Measurements from ENCODE around the gene USP25.

The USP25 gene

GRCh38 chr21:15820852-15821379 lies 91.1 kb downstream of the USP25 start:
- DNase-seq = no peak

- DNase-seq = no peak
Measured at GRCh38 chr21:15823486-15824150, 93.8 kb downstream of the USP25 start.

DNA sequence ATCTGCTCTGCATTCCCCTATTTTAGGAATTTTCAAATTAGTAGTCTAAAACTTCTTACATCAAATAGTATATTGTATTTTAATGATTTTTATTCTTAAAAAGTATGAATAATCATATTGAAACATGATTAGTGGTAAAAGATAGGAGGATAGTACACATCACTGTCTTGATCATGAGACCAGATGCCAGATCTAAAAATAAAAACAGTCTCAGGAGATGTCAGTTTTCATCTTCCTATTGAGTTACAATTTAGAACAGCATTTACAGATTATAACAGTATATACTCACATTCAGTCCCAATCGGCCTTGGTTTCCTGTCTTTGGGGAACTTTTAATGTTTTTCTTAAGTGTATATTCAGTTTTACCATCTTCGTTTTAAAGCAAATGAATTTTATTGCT lies 95.9 kb downstream of the USP25 start:
- DNase-seq = no peak

GRCh38 chr21:15826147-15826780 lies 96.5 kb downstream of the USP25 start:
- DNase-seq = peak in 1 of 2 donors; percentile 9

DNA sequence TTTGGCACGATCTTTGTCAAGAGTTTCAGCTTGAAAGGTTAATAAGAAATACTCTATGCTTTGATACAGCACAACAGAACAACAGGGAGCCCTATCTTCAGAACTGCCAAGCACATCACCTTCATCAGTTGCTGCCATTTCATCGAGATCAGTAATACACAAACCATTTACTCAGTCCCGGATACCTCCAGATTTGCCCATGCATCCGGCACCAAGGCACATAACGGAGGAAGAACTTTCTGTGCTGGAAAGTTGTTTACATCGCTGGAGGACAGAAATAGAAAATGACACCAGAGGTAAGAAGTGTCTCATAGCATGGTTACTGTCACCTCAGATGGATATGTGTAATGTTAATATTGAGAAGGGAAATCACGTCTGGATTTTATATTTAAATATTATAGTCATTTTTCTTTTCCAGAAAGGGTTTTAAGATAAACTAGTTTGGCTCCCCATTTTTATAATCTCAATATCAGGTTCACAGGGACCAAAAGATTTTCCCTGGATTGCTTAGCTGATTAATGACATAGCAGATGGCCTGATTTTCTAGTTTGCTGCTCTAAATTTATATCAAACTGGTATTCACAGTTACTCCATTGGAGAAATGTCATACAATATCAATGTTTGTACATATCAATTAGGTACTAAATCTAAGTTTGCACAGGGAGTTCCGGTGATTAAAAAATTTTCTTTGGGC lies 97.3 kb downstream of the USP25 start:
- no peak for DNase-seq

DNA sequence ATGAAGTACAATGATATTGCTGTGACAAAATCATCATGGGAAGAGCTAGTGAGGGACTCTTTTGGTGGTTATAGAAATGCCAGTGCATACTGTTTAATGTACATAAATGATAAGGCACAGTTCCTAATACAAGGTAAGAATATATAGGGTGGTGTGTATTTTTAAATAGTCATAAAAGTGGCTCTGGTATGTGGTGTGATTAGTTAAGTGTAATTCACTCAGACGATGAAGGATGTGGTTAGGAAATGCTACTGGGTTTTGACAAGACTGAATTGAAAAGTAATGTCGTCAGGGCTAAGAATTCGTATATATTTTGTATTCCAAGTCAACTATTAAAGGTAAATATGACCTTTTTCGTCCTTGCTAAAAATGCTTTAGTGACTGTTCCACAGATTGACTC lies 101.7 kb downstream of the USP25 start:
- DNase-seq = no peak

DNA sequence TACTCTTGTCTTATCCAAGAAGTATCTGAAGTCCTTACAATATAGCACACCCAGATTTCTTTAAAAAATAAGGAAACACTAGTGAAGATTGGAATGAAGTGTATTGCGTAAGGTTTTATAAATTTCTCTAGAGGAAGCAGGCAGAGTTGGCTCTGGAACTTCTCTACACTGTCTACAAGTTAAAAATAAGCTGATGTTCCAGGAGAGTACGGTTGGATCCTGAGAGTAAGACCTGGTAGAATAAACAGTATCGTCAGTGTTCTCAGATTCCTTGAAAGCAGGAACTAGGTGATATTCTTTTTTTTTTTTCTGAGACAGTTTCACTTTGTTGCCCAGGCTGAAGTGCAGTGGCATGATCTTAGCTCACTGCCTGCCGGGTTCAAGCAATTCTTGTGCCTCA lies 107.9 kb downstream of the USP25 start:
- DNase-seq = no peak

GRCh38 chr21:15839026-15839425 lies 109.2 kb downstream of the USP25 start:
- DNase-seq = no peak

DNA sequence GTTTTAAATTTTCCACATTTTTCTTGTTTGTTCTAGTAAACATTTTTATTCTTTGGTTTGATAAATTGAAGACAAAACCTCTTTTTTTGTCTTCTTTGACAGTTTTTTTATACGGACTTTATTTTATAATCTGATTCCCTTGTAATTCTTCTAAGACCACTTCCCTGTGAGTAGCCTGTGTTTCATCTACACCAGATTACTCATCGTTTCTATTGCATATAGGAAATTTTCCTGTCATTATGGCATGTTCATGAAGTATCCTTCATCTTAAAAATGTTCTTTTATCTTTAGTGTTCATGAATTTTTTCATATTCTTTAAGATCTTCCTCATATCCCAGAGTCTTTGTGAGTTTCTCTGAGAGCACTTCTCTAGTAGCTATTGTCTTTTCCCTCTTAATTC lies 109.8 kb downstream of the USP25 start:
- DNase-seq = no peak

- DNase-seq = no peak
Measured at GRCh38 chr21:15840406-15840805, 110.6 kb downstream of the USP25 start.

- DNase-seq = no peak
Measured at GRCh38 chr21:15841856-15842564, 112.2 kb downstream of the USP25 start.

DNA sequence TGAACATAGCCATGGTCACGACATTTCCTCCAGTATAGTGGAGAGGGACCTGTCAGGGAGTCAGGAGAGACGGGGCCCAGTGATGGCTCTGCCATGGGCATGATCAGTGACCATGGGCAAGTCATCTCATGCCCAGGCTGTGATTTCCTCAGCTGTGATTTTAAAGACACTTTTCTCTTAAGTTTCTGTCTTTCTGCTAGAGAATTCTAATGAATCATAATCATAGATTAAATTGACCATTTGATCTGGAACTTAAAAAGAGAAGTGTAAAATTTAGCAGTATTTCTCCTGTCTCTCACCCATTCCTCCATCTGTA lies 112.7 kb downstream of the USP25 start:
- no peak for DNase-seq

DNA sequence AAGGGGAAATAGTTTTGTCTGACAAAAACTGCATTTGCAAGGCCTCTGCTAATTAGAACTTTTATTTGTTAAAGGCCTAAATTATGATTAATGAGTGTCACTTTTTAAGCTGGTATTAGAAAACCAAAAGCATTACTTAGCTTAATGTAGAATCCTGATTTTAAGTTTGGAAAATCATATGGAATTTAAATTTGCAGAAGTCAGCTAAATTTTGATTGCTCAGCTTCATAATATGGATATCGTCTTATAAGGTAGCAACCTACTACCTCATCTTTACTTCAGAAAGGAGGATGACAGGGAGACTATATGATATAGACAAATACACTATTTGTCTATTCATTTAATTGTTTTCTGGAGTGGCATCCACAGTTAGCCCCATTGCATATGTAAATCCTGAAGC lies 114.0 kb downstream of the USP25 start:
- no peak for DNase-seq

DNA sequence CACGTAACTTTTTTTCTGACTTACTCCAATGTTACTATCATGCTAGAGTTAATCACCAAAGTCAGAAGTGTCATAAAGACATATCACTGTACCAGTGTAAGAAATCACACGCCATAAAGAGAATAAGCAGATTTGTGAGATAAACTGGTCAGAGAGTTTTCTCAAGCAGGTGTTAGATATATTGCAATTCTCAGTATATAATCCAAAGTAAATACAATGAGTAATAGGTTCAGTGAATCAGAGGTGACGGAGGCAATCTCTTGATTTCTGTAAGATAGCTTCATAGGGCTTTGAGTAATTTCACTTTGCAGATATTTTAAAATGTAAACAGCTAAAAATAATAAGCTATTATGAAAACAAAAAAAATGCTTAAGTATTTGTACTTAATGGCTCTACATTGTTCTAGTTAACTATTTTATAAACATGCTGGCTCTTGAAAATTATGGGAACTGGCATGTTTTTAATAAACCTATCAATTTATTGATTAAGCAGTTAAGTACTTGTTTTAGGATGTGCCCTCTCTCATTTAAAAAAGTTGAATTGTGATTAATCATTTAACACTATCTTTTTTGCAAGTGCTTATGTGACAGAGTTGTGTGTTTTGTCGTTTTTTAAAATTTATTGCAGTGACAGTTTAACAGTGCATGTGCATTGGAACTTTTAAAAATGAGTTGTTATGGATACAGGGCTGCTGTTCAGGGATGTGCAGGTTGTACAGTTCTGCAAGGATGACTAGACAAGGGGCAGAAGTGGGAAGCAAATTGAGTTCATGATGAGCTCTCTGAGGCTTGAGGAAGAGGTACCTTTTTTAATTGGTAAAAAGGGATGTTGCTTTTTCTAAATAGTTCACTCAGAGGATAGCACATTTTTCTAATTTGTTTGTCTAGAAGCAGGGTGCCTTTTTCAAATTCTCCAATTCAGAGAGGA lies 119.1 kb downstream of the USP25 start:
- no peak for DNase-seq

DNA sequence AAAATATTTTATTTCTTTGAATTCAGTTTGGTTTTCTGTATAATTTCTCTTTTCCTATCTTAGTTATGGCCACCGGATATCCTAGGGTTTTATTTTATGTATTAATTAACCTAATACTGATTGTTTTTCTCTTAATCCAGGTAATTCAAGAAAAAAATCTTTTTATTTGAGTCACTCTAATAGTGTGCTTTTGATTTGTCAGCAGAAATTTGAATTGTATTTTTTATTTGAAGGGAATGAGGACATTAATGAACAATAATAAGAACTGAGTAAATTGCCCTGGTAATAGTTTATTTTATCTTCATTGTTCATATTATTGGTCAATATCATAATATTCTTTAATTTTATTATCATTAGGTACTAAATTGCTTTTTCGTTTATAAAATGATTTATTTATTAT lies 120.1 kb downstream of the USP25 start:
- DNase-seq = no peak

DNA sequence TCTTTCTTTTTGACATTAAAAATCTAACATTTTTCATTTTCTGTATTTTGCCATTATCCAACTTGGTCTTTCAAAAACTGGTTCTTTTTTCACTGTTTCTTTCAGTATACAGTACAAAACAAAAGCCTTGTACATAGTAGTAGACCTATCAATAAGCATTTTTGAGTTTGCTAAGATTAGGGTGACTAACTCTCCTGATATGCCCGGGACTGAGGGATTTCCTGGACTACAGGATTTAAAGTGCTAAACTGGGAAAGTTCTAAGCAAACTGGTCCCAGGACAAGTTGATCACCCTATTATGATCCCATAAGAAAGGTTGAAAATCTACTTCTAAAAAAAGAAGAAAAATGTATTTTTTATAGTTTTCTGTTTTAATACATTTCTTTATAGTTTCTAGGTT lies 120.9 kb downstream of the USP25 start:
- DNase-seq = no peak

- no peak for DNase-seq
Measured at GRCh38 chr21:15852146-15852545, 122.4 kb downstream of the USP25 start.

DNA sequence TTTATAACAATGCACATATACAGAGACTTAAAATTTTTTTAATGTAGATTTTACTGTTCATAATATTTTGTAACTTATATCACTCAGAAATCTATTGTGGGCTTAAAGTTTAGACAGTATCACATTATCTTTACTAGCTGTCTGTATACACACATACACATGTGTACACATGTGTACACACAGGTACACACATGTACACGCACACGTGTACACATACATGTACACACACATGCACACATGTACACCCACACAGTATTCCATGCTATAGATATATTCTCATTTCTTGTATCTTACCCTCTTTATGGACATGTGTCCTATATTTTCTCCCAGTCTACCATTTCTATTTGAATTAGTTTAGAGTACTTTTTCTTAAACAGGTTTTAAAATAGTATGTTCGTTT lies 123.3 kb downstream of the USP25 start:
- no peak for DNase-seq

DNA sequence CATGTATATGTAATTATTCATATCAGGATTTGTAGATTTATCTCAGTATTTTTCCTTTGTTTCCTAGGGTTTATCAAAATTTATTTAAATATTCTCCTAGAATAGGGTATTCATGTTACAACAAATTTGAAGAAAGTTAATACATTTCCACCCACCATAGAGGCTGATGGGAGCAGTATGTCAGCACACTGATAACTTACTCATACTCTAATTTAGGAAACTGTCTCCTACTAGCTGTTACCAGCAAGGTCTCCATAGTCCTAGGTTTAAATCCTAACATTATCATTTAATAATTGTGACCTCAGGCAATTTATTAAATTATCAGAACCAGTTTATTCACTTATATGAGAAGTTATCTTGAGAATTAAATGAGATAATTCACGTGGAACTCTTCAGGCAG lies 127.0 kb downstream of the USP25 start:
- DNase-seq = no peak

DNA sequence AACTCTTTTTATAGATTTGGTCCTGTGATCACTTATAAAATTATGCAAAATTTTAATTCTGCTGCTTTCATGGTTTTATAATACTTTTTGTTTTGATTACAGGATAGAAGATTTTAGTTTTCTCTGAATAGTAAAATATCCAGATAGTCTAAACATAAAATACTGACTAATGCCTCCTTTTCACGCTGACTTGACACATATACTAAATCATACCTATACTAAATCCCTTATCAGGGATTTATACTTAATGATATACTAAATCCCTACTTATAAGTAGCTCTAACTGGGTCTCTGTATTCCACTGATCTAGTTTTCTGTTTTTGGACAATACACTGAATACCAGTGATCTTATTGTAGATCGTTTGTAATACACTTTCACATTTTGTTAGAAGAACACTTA lies 128.0 kb downstream of the USP25 start:
- no peak for DNase-seq

- DNase-seq = no peak
Measured at GRCh38 chr21:15860541-15860940, 130.8 kb downstream of the USP25 start.

GRCh38 chr21:15868940-15869339 lies 139.2 kb downstream of the USP25 start:
- no peak for DNase-seq

- no peak for DNase-seq
Measured at GRCh38 chr21:15870819-15871218, 141.0 kb downstream of the USP25 start.
